ENCODE results near the gene ARAP1.

The ARAP1 gene

GRCh38 chr11:72741849-72742512 is 10.2 kb downstream of the ARAP1 start:
- DNase-seq = no peak

- DNase-seq = no peak
Observed at GRCh38 chr11:72741429-72741833, 10.8 kb downstream of the ARAP1 start.

GRCh38 chr11:72740562-72741428 is 11.4 kb downstream of the ARAP1 start:
- no peak for DNase-seq

- no peak for DNase-seq
Observed at GRCh38 chr11:72740060-72740424, 12.2 kb downstream of the ARAP1 start.

- DNase-seq = no peak
Observed at GRCh38 chr11:72739240-72740059, 12.8 kb downstream of the ARAP1 start.

GRCh38 chr11:72738199-72739141 is 13.7 kb downstream of the ARAP1 start:
- peak; percentile 25 for DNase-seq

- DNase-seq = no peak
Observed at GRCh38 chr11:72737336-72737735, 14.9 kb downstream of the ARAP1 start.

GRCh38 chr11:72736452-72737069 is 15.6 kb downstream of the ARAP1 start:
- DNase-seq = peak; percentile 34

GRCh38 chr11:72735495-72736027 is 16.6 kb downstream of the ARAP1 start:
- peak; percentile 43 for DNase-seq

- no peak for DNase-seq
Observed at GRCh38 chr11:72732329-72732728, 19.9 kb downstream of the ARAP1 start.

GRCh38 chr11:72730737-72731136 is 21.5 kb downstream of the ARAP1 start:
- no peak for DNase-seq

- DNase-seq = no peak
Observed at GRCh38 chr11:72730243-72730642, 22.0 kb downstream of the ARAP1 start.

GRCh38 chr11:72727521-72727920 is 24.7 kb downstream of the ARAP1 start:
- DNase-seq = no peak

GRCh38 chr11:72726266-72727220 is 25.7 kb downstream of the ARAP1 start:
- DNase-seq = no peak

- DNase-seq = no peak
Observed at GRCh38 chr11:72725724-72726028, 26.5 kb downstream of the ARAP1 start.

GRCh38 chr11:72724851-72725723 is 27.1 kb downstream of the ARAP1 start:
- DNase-seq = peak; percentile 83

- DNase-seq = no peak
Observed at GRCh38 chr11:72724021-72724551, 28.1 kb downstream of the ARAP1 start.

GRCh38 chr11:72723508-72723907 is 28.7 kb downstream of the ARAP1 start:
- DNase-seq = no peak
